PC-9 (cell line): ENCODE data around the gene TRPM4. TPM values are rescaled to one million over a fixed set of nuclear protein-coding genes. Genes with fewer than 3 reads are reported as not detected.

Experiments used
- BruUV-seq: library from RNA; stranded (reverse); fragments of 400-500 nt; replicated peaks from 2 replicates; lab custom pipeline; 2021; lab: Mats Ljungman, UMichigan
- CTCF ChIA-PET: fragments of 300-600 bp; sonication (Branson Sonifier 250); formaldehyde crosslinking; loops from one replicate; lab custom pipeline; 2022; ENCODE audit warnings: antibody characterized with exemption; lab: Charles Lee
- POLR2A ChIA-PET: fragments of 300-600 bp; sonication (Branson Sonifier 250); formaldehyde crosslinking; loops from one replicate; lab custom pipeline; 2022; ENCODE audit warnings: antibody characterized with exemption; ENCODE audit not compliant: unreplicated experiment; lab: Charles Lee
- DNase-seq, 2 experiments: peaks; one replicate each; pipeline versions ENCODE4 v3.0.0 to v3.0.0-alpha.2; 2015 to 2022; ENCODE audit warnings: mixed read lengths in 1 of 2
- H2AFZ ChIP-seq: fragments of 200-600 bp; sonication (generic); 2 replicates; pipeline ENCODE4 v1.8.1; 2017; ENCODE audit warnings: antibody characterized with exemption
- H3F3A ChIP-seq: fragments of 200-600 bp; sonication (generic); 2 replicates; pipeline ENCODE4 v1.8.1; 2017; ENCODE audit warnings: antibody characterized with exemption, mild to moderate bottlenecking, low read depth; ENCODE audit not compliant: insufficient read depth
- H3K27ac ChIP-seq: fragments of 200-600 bp; sonication (generic); 2 replicates; pipeline ENCODE4 v1.6.1; 2016; ENCODE audit warnings: mixed run types
- H3K27me3 ChIP-seq: fragments of 200-600 bp; sonication (generic); 2 replicates; pipeline ENCODE4 v1.6.1; 2016; ENCODE audit warnings: low read depth, mixed run types; ENCODE audit not compliant: insufficient read depth
- H3K36me3 ChIP-seq: fragments of 200-600 bp; sonication (generic); 2 replicates; pipeline ENCODE4 v1.6.1; 2016; ENCODE audit warnings: low read depth, mixed run types
- H3K4me1 ChIP-seq: fragments of 200-600 bp; sonication (generic); replicated peaks from 2 replicates; pipeline ENCODE4 v1.6.1; 2016; ENCODE audit warnings: mixed run types; ENCODE audit not compliant: insufficient read depth
- H3K4me2 ChIP-seq: fragments of 200-600 bp; sonication (generic); 2 replicates; pipeline ENCODE4 v1.6.1; 2017; ENCODE audit warnings: mixed run types
- H3K4me3 ChIP-seq: fragments of 200-600 bp; sonication (generic); 2 replicates; pipeline ENCODE4 v1.6.1; 2016; ENCODE audit warnings: mixed run types
- H3K79me2 ChIP-seq: fragments of 200-600 bp; sonication (generic); 2 replicates; pipeline ENCODE4 v1.6.1; 2017; ENCODE audit warnings: low read depth, mixed run types
- H3K9me2 ChIP-seq: fragments of 200-600 bp; sonication (generic); 2 replicates; pipeline ENCODE4 v1.8.1; 2017; ENCODE audit warnings: mild to moderate bottlenecking; ENCODE audit not compliant: insufficient read depth
- H3K9me3 ChIP-seq: fragments of 200-600 bp; sonication (generic); 2 replicates; pipeline ENCODE4 v1.8.1; 2016; ENCODE audit warnings: low read depth; ENCODE audit not compliant: insufficient read depth
- H4K20me1 ChIP-seq: fragments of 200-600 bp; sonication (generic); 2 replicates; pipeline ENCODE4 v1.8.1; 2017; ENCODE audit not compliant: insufficient read depth
- CTCF ChIP-seq: fragments of 200-600 bp; sonication (generic); conservative IDR thresholded peaks from 2 replicates; pipeline ENCODE4 v1.6.1; 2017; ENCODE audit warnings: mixed run types, antibody characterized with exemption, mild to moderate bottlenecking, moderate library complexity
- EZH2 ChIP-seq: fragments of 200-600 bp; sonication (generic); IDR thresholded peaks from 2 replicates; pipeline ENCODE4 v1.8.0; 2017; ENCODE audit warnings: antibody characterized with exemption, low read depth
- intact Hi-C: fragments of 100-400 bp; cut with micrococcal nuclease; formaldehyde crosslinking; loops from one replicate; pipeline ENCODE4 v1.10.0; 2022; ENCODE audit not compliant: unreplicated experiment
- total RNA-seq: library from RNA; stranded (reverse); gene quantifications from 2 replicates; pipeline ENCODE4 v1.2.3, GENCODE V29; 2021

The TRPM4 gene
- total RNA-seq, 1 experiment from 2014 or later: 43.8 TPM

GRCh38 chr19:49130325-49130724 lies 27.3 kb upstream of the TRPM4 start:
- Histone ChIP-seq H4K20me1 (no peaks in the 10 kb centered on the region), H3K27ac (no peak overlapping the region), H2AFZ (no peak overlapping the region), H3K9me2 (no peaks in the 10 kb centered on the region), H3F3A (peaks cover 11% of the 10 kb centered on the region; the same call in 1 of the 2 replicates), H3K4me3 (no peak overlapping the region), H3K36me3 (no peaks in the 10 kb centered on the region), H3K4me1 (peaks cover 12% of the 10 kb centered on the region), H3K27me3 (no peaks in the 10 kb centered on the region), H3K9me3 (no peaks in the 10 kb centered on the region), H3K4me2 (no peak overlapping the region), H3K79me2 (no peaks in the 10 kb centered on the region)
- intact Hi-C loops: no loop called here
- ChIA-PET CTCF (no interaction called here), POLR2A (no interaction called here)
- DNase-seq: no peak
- TF ChIP-seq EZH2: no peak
- no peak for TF ChIP-seq CTCF
- BruUV-seq: no TSS peak

GRCh38 chr19:49132974-49133609 lies 24.5 kb upstream of the TRPM4 start:
- Histone ChIP-seq H3K9me3 (no peaks in the 10 kb centered on the region), H3K4me3 (no peak overlapping the region), H4K20me1 (no peaks in the 10 kb centered on the region), H3K4me2 (no peak overlapping the region), H2AFZ (no peak overlapping the region), H3K27ac (no peak overlapping the region), H3K27me3 (no peaks in the 10 kb centered on the region), H3F3A (no peaks in the 10 kb centered on the region; the same call in 1 of the 2 replicates), H3K4me1 (peaks cover 4% of the 10 kb centered on the region; the same call in 1 of the 2 replicates), H3K36me3 (no peaks in the 10 kb centered on the region), H3K9me2 (no peaks in the 10 kb centered on the region), H3K79me2 (no peaks in the 10 kb centered on the region)
- ChIA-PET CTCF (no interaction called here), POLR2A (no interaction called here)
- DNase-seq: peak in 1 of 2 experiments; percentile 11
- intact Hi-C loops: no loop called here
- no peak for TF ChIP-seq EZH2
- TF ChIP-seq CTCF: no peak
- no TSS peak for BruUV-seq

GRCh38 chr19:49133621-49134454 lies 23.8 kb upstream of the TRPM4 start:
- peaks cover under 1% of the 10 kb centered on the region; the same call in 1 of the 2 replicates for H3K4me1 ChIP-seq
- H3K27ac ChIP-seq: no peak overlapping the region
- H3K9me2 ChIP-seq: no peaks in the 10 kb centered on the region
- H4K20me1 ChIP-seq: no peaks in the 10 kb centered on the region
- no peak overlapping the region for H3K4me3 ChIP-seq
- no peaks in the 10 kb centered on the region for H3K9me3 ChIP-seq
- ChIA-PET POLR2A (no interaction called here), CTCF (no interaction called here)
- H2AFZ ChIP-seq: no peak overlapping the region
- intact Hi-C loops: no loop called here
- H3K4me2 ChIP-seq: no peak overlapping the region
- H3F3A ChIP-seq: peaks cover 3% of the 10 kb centered on the region; the same call in 1 of the 2 replicates
- TF ChIP-seq CTCF: no peak
- TF ChIP-seq EZH2: no peak
- no peaks in the 10 kb centered on the region for H3K27me3 ChIP-seq
- H3K36me3 ChIP-seq: no peaks in the 10 kb centered on the region
- no peaks in the 10 kb centered on the region for H3K79me2 ChIP-seq
- DNase-seq: peak in 1 of 2 experiments; percentile 33
- BruUV-seq: no TSS peak
